Right lobe of liver (tissue), 6 donors: ENCODE measurements around the gene TTC7B. TPM values are rescaled to one million over a fixed set of nuclear protein-coding genes. Genes with fewer than 3 reads are reported as not detected.
A peak's percentile ranks its signal among the peaks of the same experiment; 100 is the strongest.

ENCODE experiments used
- ATAC-seq, 4 donors: fragments of 200-7000 bp; cut with Tn5 transposase; one replicate each; pipeline ENCODE4 v1.9.1; 2020; ENCODE audit warnings: mild to moderate bottlenecking in 4 of 4, moderate library complexity in 4 of 4
- DNase-seq, 3 donors: peaks; one replicate each; pipeline ENCODE4 v3.0.0-alpha.2; 2020
- H3K27ac ChIP-seq, 3 donors: fragments of 200-600 bp; one replicate each; pipeline ENCODE4 v1.8.0; 2022
- H3K27me3 ChIP-seq, 2 donors: fragments of 200-600 bp; one replicate each; pipeline ENCODE4 v1.8.0; 2022
- H3K36me3 ChIP-seq, 4 donors: fragments of 200-600 bp; sonication (generic) in 1 of 4; one replicate each; pipeline versions ENCODE4 v1.5.1 to v1.8.0; 2017 to 2022; ENCODE audit warnings: control low read depth in 1 of 4
- H3K4me1 ChIP-seq, 4 donors: fragments of 200-600 bp; sonication (generic) in 1 of 4; one replicate each; pipeline versions ENCODE4 v1.5.1 to v1.8.0; 2017 to 2022; ENCODE audit warnings: control low read depth in 1 of 4
- H3K4me3 ChIP-seq, 3 donors: fragments of 200-600 bp; one replicate each; pipeline ENCODE4 v1.8.0; 2022
- H3K9me3 ChIP-seq, 4 donors: fragments of 200-600 bp; sonication (generic) in 1 of 4; one replicate each; pipeline versions ENCODE4 v1.5.1 to v1.8.0; 2017 to 2022; ENCODE audit warnings: control low read depth in 1 of 4
- POLR2A ChIP-seq: fragments of 450-650 bp; IDR thresholded peaks from one replicate; pipeline ENCODE4 v1.6.1; 2017; ENCODE audit warnings: antibody characterized with exemption, mild to moderate bottlenecking
- WGBS: methylation state at CpG from one replicate; pipeline ENCODE4 v1.1.6; 2018; ENCODE audit warnings: low coverage, low lambda C conversion rate; ENCODE audit not compliant: insufficient coverage; ENCODE audit errors: missing lambda C conversion rate; 5-methylcytosine and 5-hydroxymethylcytosine counted together
- intact Hi-C, 2 donors: fragments of 100-400 bp; cut with DNase I; formaldehyde crosslinking; loops; one replicate each; pipeline versions ENCODE4 v1.11.2 to v1.14.1; 2022
- total RNA-seq, 6 experiments: library from RNA; depleted of rRNA in 2 of 6; stranded (reverse); fragments of >200 nt in 2 of 6; fragmentation: NEBNext Ultra II Directional in 3 of 6; extraction: Animal tissue kit (Norgen Biotek cat#: 25700) in 3 of 6; gene quantifications; one replicate each; pipeline versions ENCODE4 v1.1.0 to v1.2.4, GENCODE V29; 2016 to 2023
- TF ChIP-seq, protein P1 (sequence below), 4 donors: fragments of 200-600 bp in 3 of 4; fragments of 450-650 bp in 1 of 4; IDR thresholded peaks; one replicate each; pipeline versions ENCODE4 v1.5.1 to v1.8.0; 2016 to 2022; ENCODE audit warnings: antibody characterized with exemption in 4 of 4, mild to moderate bottlenecking in 2 of 4
- donor health status: DM: no; HTN: yes; CAD: no.
- donor health status: DM: no; HTN: no; CAD: no.
- donor health status: DM: no; HTN: no; CAD: no.
- donor health status: DM: no; HTN: yes; CAD: no.
- donor health status: DM: no; HTN: yes; CAD: no.

TTC7B gene
- total RNA-seq, 6 experiments from 2014 or later, result 18.4 to 56.1 (median 37.5) TPM

DNA sequence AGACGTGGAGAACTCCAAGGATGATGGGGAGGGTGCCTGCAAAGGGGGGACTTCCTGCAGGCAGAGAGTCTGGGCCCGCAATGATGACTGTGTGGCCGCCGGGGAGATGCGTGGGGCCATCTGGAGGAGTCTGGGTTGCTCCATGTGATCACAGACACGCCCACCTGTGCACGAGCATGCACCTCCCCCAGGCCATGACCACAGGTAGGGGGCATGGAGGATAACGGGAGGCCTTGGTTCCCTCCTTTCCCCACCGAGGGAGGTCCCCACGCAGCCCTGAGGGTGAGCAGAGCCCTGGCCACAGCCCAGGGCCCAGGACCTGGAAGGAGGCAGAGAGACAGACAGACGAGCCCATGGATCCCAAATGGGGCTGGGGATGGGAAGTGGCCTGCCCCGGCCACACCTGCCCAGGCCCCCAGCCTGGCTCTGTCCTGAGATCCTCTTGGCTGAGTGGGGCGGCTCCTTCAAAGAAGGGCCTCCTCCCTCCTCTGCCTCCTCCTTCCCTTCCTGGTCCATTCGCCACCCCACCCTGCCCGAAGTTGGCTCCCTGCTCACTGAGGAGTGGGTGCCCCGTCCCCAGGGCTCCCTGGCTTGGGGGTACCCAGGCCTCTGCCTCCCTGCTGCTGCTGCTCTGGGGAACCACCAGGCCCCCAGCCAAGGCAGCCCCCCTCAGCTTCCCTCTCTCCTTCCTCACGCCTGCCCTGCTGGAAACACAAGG lies 281.2 kb downstream of the TTC7B start:
- no peak for DNase-seq

DNA sequence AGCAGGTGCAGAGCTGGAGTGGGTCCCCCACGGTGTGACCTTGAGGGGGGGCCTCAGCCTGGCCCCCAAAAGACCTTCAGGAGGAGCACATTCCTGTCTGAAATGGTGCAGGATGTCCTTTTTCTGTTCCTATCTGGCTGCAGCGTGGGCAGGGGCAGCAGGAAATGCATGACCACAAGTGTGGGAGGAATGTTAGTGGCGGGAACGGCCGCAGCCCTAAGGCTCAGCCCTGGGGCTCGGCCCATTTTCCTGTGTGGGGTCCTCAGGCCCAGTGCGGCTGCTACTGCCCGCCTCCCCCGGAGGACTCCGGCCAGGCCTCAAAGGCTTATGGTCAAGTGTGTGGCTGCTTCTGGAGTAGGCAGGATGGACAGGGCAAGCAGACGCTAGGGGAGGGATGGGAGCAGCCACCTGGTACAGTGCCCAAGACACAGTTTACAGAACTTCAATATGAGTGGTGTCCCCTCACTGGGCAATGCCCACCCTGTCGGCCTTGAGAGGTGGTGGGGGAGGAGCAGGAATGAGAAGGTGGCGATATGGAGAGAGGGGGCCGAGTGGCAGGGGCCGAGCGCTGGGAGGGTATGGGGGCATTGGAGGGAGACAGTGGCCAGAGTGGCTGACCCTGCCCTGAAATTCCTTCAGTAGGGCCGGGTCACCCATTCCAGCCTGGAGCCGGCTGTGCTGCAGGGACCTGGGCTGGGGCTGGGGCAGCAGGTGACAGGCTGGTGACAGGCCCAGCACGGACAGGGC lies 282.0 kb downstream of the TTC7B start:
- no peaks in the 10 kb centered on the region for H3K9me3 ChIP-seq
- intact Hi-C loops, result no loop called here
- TF ChIP-seq, protein P1, sequence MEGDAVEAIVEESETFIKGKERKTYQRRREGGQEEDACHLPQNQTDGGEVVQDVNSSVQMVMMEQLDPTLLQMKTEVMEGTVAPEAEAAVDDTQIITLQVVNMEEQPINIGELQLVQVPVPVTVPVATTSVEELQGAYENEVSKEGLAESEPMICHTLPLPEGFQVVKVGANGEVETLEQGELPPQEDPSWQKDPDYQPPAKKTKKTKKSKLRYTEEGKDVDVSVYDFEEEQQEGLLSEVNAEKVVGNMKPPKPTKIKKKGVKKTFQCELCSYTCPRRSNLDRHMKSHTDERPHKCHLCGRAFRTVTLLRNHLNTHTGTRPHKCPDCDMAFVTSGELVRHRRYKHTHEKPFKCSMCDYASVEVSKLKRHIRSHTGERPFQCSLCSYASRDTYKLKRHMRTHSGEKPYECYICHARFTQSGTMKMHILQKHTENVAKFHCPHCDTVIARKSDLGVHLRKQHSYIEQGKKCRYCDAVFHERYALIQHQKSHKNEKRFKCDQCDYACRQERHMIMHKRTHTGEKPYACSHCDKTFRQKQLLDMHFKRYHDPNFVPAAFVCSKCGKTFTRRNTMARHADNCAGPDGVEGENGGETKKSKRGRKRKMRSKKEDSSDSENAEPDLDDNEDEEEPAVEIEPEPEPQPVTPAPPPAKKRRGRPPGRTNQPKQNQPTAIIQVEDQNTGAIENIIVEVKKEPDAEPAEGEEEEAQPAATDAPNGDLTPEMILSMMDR (IDR thresholded peaks at IDR 0.05), result no peak
- TF ChIP-seq POLR2A, result no peak
- H3K27me3 ChIP-seq, result no peaks in the 10 kb centered on the region
- no peak overlapping the region for H3K4me3 ChIP-seq
- 42% methylated on average over 3 of the region's 19 CpGs for WGBS
- peak in 1 of 3 donors; percentile 42 for DNase-seq
- peak; percentile 33 to 42 (median 40) for ATAC-seq
- no peaks in the 10 kb centered on the region for H3K4me1 ChIP-seq
- no peak overlapping the region for H3K27ac ChIP-seq
- no peaks in the 10 kb centered on the region for H3K36me3 ChIP-seq

More for the DNA sequence above, 281.2 kb downstream of the TTC7B start:
- no peak overlapping the region for H3K4me3 ChIP-seq
- H3K27me3 ChIP-seq, result no peaks in the 10 kb centered on the region
- H3K9me3 ChIP-seq, result no peaks in the 10 kb centered on the region
- intact Hi-C loops, result no loop called here
- H3K4me1 ChIP-seq, result no peaks in the 10 kb centered on the region
- no peak for ATAC-seq
- WGBS, result 55% methylated on average over 2 of the region's 17 CpGs
- H3K27ac ChIP-seq, result no peak overlapping the region
- TF ChIP-seq, protein P1 (IDR thresholded peaks at IDR 0.05), result no peak
- TF ChIP-seq POLR2A, result no peak
- peaks cover 0 to 4% (median 0%) of the 10 kb centered on the region in 4 donors for H3K36me3 ChIP-seq

DNA sequence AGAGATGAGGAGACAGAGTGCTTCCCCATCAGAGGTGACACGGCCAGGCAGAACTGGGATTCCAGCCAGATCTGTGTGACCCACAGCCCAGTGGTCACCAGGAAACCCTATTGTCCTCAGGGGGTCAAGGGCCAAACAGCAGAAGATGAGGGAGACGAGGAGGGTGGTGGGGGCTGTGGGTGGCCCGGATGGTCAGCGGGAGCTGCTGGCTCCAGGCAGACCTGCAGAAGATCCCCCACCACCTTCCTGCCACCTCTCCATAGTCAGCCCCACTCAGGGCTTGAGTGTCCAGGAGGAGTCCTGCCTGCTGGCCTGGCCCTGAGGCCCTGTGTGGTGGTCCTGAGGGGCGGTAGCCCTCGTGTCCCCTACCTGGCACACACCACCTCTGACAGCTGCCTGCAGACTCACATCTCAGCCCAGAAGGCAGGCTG lies 282.6 kb downstream of the TTC7B start:
- no peak overlapping the region for H3K27ac ChIP-seq
- no peak for TF ChIP-seq POLR2A
- TF ChIP-seq, protein P1 (IDR thresholded peaks at IDR 0.05), result no peak
- ATAC-seq, result peak; percentile 56 to 70 (median 62)
- no peaks in the 10 kb centered on the region for H3K36me3 ChIP-seq
- no peaks in the 10 kb centered on the region for H3K4me1 ChIP-seq
- no peak overlapping the region for H3K4me3 ChIP-seq
- intact Hi-C loops, result no loop called here
- H3K9me3 ChIP-seq, result no peaks in the 10 kb centered on the region
- 20% methylated on average over 1 of the region's 6 CpGs for WGBS
- peak in 2 of 3 donors; percentile 44 to 52 for DNase-seq
- H3K27me3 ChIP-seq, result no peaks in the 10 kb centered on the region

DNA sequence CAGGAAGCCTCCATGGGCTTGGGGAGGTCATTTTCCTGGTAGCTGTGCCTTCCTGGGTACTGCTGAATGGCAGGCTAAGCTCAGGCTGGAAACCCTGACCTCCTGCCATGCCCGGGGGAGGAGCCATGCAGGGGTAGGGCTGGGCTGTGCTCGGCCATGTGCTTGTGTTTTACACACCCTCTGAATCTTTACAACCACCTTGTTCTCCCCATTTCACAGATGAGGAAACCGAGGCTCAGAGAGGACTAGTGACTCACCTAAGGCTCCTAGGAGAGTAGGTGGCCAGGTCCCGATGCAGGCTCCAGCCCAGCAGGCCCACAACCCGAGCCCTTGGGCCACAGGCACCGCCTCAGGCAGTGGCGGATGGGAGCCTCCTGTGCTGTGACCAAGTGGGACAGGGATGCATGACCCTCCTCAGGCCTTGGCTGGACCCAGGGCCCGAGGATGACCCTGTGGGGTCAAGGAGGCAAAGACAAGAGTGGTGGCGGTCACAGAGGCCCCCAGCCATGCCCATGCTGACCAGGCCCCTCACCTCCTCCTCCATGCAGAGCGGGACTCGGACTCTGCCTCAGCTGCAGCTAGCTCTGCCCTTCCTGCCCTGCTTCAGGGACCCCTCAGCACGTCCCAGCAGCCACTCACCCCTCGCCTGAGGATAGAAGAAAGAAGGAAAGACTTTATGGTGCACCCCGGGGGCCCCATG lies 283.3 kb downstream of the TTC7B start:
- no peaks in the 10 kb centered on the region for H3K4me1 ChIP-seq
- DNase-seq, result peak in 1 of 3 donors; percentile 33
- H3K9me3 ChIP-seq, result no peaks in the 10 kb centered on the region
- H3K4me3 ChIP-seq, result no peak overlapping the region
- ATAC-seq, result peak in 1 of 4 donors; percentile 2
- no peaks in the 10 kb centered on the region for H3K27me3 ChIP-seq
- TF ChIP-seq, protein P1 (IDR thresholded peaks at IDR 0.05), result no peak
- no peak for TF ChIP-seq POLR2A
- no peak overlapping the region for H3K27ac ChIP-seq
- no peaks in the 10 kb centered on the region for H3K36me3 ChIP-seq
- 78% methylated on average over 4 of the region's 14 CpGs for WGBS
- intact Hi-C loops, result no loop called here
